SU-DHL-6 (cell line): Measurements from ENCODE around the gene DHRS1.

ENCODE experiments used
- H2AFZ ChIP-seq: fragments of 200-600 bp; sonication (generic); 2 replicates; pipeline ENCODE4 v1.6.1; 2014; ENCODE audit warnings: low read depth, mild to moderate bottlenecking, moderate library complexity, mixed read lengths, antibody characterized with exemption, low read length; ENCODE audit not compliant: severe bottlenecking
- H3F3A ChIP-seq: fragments of 200-600 bp; shearing (Covaris generic); 2 replicates; pipeline ENCODE4 v1.6.0; 2016; ENCODE audit warnings: antibody characterized with exemption, mild to moderate bottlenecking; ENCODE audit not compliant: insufficient read depth
- H3K27ac ChIP-seq: fragments of 200-600 bp; sonication (generic); 2 replicates; pipeline ENCODE4 v1.5.1; 2016; ENCODE audit warnings: low read depth, mild to moderate bottlenecking, low read length, moderate library complexity, mixed read lengths
- H3K27me3 ChIP-seq: fragments of 200-600 bp; sonication (generic), shearing (Covaris generic); 2 replicates; pipeline ENCODE4 v1.6.0; 2014; ENCODE audit warnings: mild to moderate bottlenecking, low read length
- H3K36me3 ChIP-seq: fragments of 200-600 bp; sonication (generic); 2 replicates; pipeline ENCODE4 v1.6.1; 2014; ENCODE audit warnings: mild to moderate bottlenecking, low read length, mixed read lengths
- H3K4me2 ChIP-seq: fragments of 300-600, 200-600 bp; shearing (Covaris generic), sonication (generic); 2 replicates; pipeline ENCODE4 v1.6.0; 2014; ENCODE audit warnings: low read length, low read depth, mild to moderate bottlenecking; ENCODE audit not compliant: poor library complexity, severe bottlenecking
- H3K4me3 ChIP-seq: fragments of 200-600 bp; sonication (generic); 2 replicates; pipeline ENCODE4 v1.5.1; 2014; ENCODE audit warnings: antibody characterized with exemption, low read length, mild to moderate bottlenecking, mixed read lengths; ENCODE audit not compliant: insufficient read depth, poor library complexity, severe bottlenecking
- H3K79me2 ChIP-seq: fragments of 200-600 bp; sonication (generic); 2 replicates; pipeline ENCODE4 v1.6.1; 2014; ENCODE audit warnings: mild to moderate bottlenecking, low read length, moderate library complexity; ENCODE audit not compliant: insufficient read depth
- H3K9ac ChIP-seq: fragments of 200-600 bp; sonication (generic); 2 replicates; pipeline ENCODE4 v1.7.0; 2014; ENCODE audit warnings: mild to moderate bottlenecking, low read length
- H3K9me2 ChIP-seq: fragments of 200-600 bp; sonication (generic); replicated peaks from 2 replicates; pipeline ENCODE4 v1.6.1; 2014; ENCODE audit warnings: low read length; ENCODE audit not compliant: insufficient read depth
- H3K9me3 ChIP-seq: fragments of 200-600 bp; sonication (generic); 2 replicates; pipeline ENCODE4 v1.6.1; 2014; ENCODE audit warnings: low read length, mixed read lengths; ENCODE audit not compliant: insufficient read depth
- H4K20me1 ChIP-seq: fragments of 200-600 bp; sonication (generic); 2 replicates; pipeline ENCODE4 v1.6.1; 2014; ENCODE audit warnings: low read depth, mild to moderate bottlenecking, antibody characterized with exemption, low read length, moderate library complexity, mixed read lengths
- CTCF ChIP-seq: fragments of 200-600 bp; sonication (generic); IDR thresholded peaks from one replicate; pipeline ENCODE4 v1.5.1; 2017; ENCODE audit warnings: antibody characterized with exemption, mild to moderate bottlenecking, low read length, moderate library complexity; ENCODE audit not compliant: insufficient read depth, poor library complexity, severe bottlenecking
- EZH2phosphoT487 ChIP-seq: fragments of 200-600 bp; sonication (generic), shearing (Covaris generic); conservative IDR thresholded peaks from 2 replicates; pipeline ENCODE4 v1.6.1; 2018; ENCODE audit warnings: mild to moderate bottlenecking, antibody characterized with exemption, low read length, moderate library complexity, mixed read lengths

Gene DHRS1

GRCh38 chr14:24332268-24332993, 32.9 kb upstream of the DHRS1 start:
- Histone ChIP-seq H3K4me3 (no peak overlapping the region), H3F3A (no peaks in the 10 kb centered on the region), H3K27ac (no peak overlapping the region), H4K20me1 (no peaks in the 10 kb centered on the region), H3K9me3 (no peaks in the 10 kb centered on the region), H3K27me3 (no peaks in the 10 kb centered on the region), H2AFZ (no peak overlapping the region), H3K4me2 (peak overlapping the region; percentile 35), H3K9ac (no peak overlapping the region), H3K36me3 (no peaks in the 10 kb centered on the region), H3K79me2 (no peaks in the 10 kb centered on the region), H3K9me2 (no peaks in the 10 kb centered on the region)
- TF ChIP-seq EZH2phosphoT487: no peak
- TF ChIP-seq CTCF: peak; percentile 48

DNA sequence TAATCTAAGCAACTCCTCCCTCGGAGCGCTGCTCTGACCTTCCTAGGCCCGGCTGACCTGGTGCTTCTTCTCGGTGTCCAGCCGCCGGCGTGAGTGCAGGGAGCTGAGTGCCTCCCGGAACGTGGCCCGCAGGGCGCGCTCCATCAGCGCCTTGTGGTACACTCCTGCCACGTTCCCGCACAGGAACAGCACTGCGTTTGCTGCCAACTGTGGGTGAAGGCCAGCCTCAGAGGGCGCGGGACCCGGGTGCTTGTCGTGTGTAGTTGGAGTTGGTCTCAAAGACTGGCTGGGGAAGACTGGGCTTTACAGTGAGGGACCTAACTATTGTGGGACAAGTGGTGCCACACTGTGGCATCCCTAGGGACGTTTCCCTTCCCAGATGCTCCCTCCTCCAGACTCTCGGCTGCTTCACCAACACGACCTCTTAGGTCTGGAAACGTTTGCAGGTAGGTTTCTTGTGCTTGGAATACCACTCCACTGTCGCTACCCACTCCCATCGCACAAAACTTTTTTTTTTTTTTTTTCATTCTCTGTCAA, 32.2 kb upstream of the DHRS1 start:
- Histone ChIP-seq H3K27ac (no peak overlapping the region), H3K36me3 (no peaks in the 10 kb centered on the region), H3K4me2 (no peak overlapping the region), H3F3A (no peaks in the 10 kb centered on the region), H3K4me3 (no peak overlapping the region), H2AFZ (no peak overlapping the region), H3K27me3 (no peaks in the 10 kb centered on the region), H3K9me2 (no peaks in the 10 kb centered on the region), H3K9ac (no peak overlapping the region), H4K20me1 (no peaks in the 10 kb centered on the region), H3K9me3 (no peaks in the 10 kb centered on the region), H3K79me2 (no peaks in the 10 kb centered on the region)
- no peak for TF ChIP-seq CTCF
- TF ChIP-seq EZH2phosphoT487: no peak

- Histone ChIP-seq H3K27ac (no peak overlapping the region), H3K4me3 (no peak overlapping the region), H3K36me3 (no peaks in the 10 kb centered on the region), H2AFZ (no peak overlapping the region), H3K79me2 (no peaks in the 10 kb centered on the region), H3K4me2 (no peak overlapping the region), H3K27me3 (no peaks in the 10 kb centered on the region), H3K9ac (no peak overlapping the region), H3F3A (no peaks in the 10 kb centered on the region), H3K9me2 (no peaks in the 10 kb centered on the region), H4K20me1 (no peaks in the 10 kb centered on the region), H3K9me3 (no peaks in the 10 kb centered on the region)
- TF ChIP-seq EZH2phosphoT487 (no peak), CTCF (no peak)
These were observed 31.5 kb upstream of the DHRS1 start for GRCh38 chr14:24330973-24331674.
